CD4-positive, CD25-positive, alpha-beta regulatory T cell (primary cell): ENCODE results near the gene ALPG. TPM values are rescaled to one million over a fixed set of nuclear protein-coding genes. Genes with fewer than 3 reads are reported as not detected.
"Not testable (repeated sequence)": the region's sequence is repeated elsewhere in the genome, so short reads cannot be mapped to it uniquely, and the experiment has no call there.

Experiments
- ATAC-seq, 2 donors: fragments of 150-1000 bp; cut with Tn5 transposase; one replicate each; pipeline ENCODE4 v1.10.0; 2021; ENCODE audit warnings: low read depth in 2 of 2, moderate number of reproducible peaks in 2 of 2, moderate library complexity in 1 of 2
- DNase-seq, 3 donors: peaks; one replicate each; pipeline versions ENCODE4 v3.0.0 to v3.0.0-alpha.2; 2012 to 2022; ENCODE audit warnings: mixed read lengths in 1 of 3
- H3K27ac ChIP-seq: one replicate; pipeline ENCODE4 v1.7.0; 2013; ENCODE audit warnings: mild to moderate bottlenecking, low read length; ENCODE audit not compliant: insufficient read depth, poor library complexity, severe bottlenecking
- H3K27me3 ChIP-seq: one replicate; pipeline ENCODE4 v1.7.0; 2013; ENCODE audit warnings: low read length; ENCODE audit not compliant: control insufficient read depth, insufficient read depth
- H3K36me3 ChIP-seq: one replicate; pipeline ENCODE4 v1.7.0; 2013; ENCODE audit warnings: mild to moderate bottlenecking, low read length, moderate library complexity; ENCODE audit not compliant: control insufficient read depth, insufficient read depth
- H3K4me1 ChIP-seq: 2 replicates; pipeline ENCODE4 v1.7.0; 2013; ENCODE audit warnings: mild to moderate bottlenecking, low read length; ENCODE audit not compliant: insufficient read depth, control insufficient read depth, poor library complexity, severe bottlenecking
- H3K4me3 ChIP-seq: one replicate; pipeline ENCODE4 v1.7.0; 2013; ENCODE audit warnings: low read depth, mild to moderate bottlenecking, low read length, moderate library complexity
- H3K9me3 ChIP-seq, 2 experiments: 1 replicate in 1 of 2; 2 replicates in 1 of 2; pipeline ENCODE4 v1.7.0; 2013; ENCODE audit warnings: low read length in 2 of 2, mild to moderate bottlenecking in 1 of 2, moderate library complexity in 1 of 2; ENCODE audit not compliant: control insufficient read depth in 2 of 2
- H3K27ac Mint-ChIP-seq, 3 donors: one replicate each; pipeline ENCODE4 v1.8.0; 2020 to 2022; ENCODE audit warnings: mild to moderate bottlenecking in 3 of 3, mixed read lengths in 3 of 3, moderate library complexity in 2 of 3
- H3K27me3 Mint-ChIP-seq: one replicate; pipeline ENCODE4 v1.8.0; 2022; ENCODE audit warnings: mild to moderate bottlenecking, mixed read lengths
- H3K36me3 Mint-ChIP-seq: one replicate; pipeline ENCODE4 v1.8.0; 2020; ENCODE audit warnings: mixed read lengths
- H3K4me1 Mint-ChIP-seq, 4 donors: one replicate each; pipeline ENCODE4 v1.8.0; 2020 to 2022; ENCODE audit warnings: mixed read lengths in 4 of 4, mild to moderate bottlenecking in 1 of 4
- H3K4me3 Mint-ChIP-seq, 4 donors: one replicate each; pipeline ENCODE4 v1.8.0; 2020 to 2022; ENCODE audit warnings: mild to moderate bottlenecking in 4 of 4, mixed read lengths in 4 of 4, moderate library complexity in 3 of 4
- H3K9me3 Mint-ChIP-seq, 7 donors: one replicate each; pipeline ENCODE4 v1.8.0; 2020 to 2022; ENCODE audit warnings: mixed read lengths in 7 of 7, mild to moderate bottlenecking in 3 of 7, moderate library complexity in 2 of 7
- polyA plus RNA-seq, 4 donors: library from polyadenylated mRNA; unstranded; fragments of 300-500 nt; fragmentation: Illumina TruSeq; gene quantifications; one replicate each; pipeline ENCODE4 v1.2.3, GENCODE V29; 2021
- total RNA-seq: library from RNA; stranded (reverse); gene quantifications from one replicate; pipeline ENCODE4 v1.2.3, GENCODE V29; 2022

The ALPG gene
- total and polyA plus RNA-seq, 5 donors from 2014 or later: not detected

DNA sequence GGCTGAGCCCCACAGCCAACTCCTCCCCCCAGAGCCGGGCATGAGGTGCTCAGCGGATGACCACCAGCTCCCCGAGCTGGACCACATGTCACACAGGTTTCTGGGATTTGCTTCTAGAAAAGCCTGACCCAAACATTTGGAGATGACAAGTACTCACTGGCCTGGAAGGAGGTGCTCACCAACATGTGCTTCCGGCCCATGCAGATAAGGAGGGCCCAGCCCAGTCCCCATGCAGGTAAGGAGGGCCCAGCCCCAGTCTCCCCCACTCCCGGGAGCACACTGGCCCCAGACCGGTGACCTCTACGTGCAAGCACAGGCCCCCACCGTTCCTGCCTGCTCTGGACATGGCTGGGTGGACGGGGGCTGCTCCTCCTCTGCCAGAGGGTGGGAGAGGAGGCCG is 35.3 kb downstream of the ALPG start:
- not testable (repeated sequence) for H3K27ac Mint-ChIP-seq, H3K36me3 ChIP-seq, H3K27ac ChIP-seq, H3K9me3 ChIP-seq, H3K9me3 Mint-ChIP-seq, H3K36me3 Mint-ChIP-seq, H3K4me1 ChIP-seq, ATAC-seq, H3K4me3 ChIP-seq, DNase-seq, H3K27me3 ChIP-seq, H3K4me3 Mint-ChIP-seq, H3K27me3 Mint-ChIP-seq
- peaks cover 0 to 11% (median 0%) of the 10 kb centered on the region in 4 donors for H3K4me1 Mint-ChIP-seq

DNA sequence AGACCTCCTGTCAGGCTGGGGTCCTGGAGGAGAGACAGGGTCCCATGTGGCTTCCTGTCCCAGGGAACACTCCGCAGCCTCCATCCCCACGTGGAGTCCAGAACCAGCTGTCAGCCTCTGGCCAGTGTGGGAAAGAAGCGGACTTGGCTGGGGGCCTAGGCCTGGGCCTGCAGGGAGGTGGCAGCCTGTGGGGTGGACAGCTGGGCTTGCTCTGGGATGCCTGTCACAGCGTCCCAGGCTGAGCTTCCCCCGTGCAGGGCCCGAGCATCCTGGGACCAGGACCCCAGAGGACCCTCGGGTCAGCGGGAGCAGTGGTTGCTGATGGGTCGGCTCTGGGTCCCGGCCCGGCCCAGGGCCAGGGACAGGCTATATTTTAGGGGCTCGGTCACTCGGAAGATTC is 35.8 kb downstream of the ALPG start:
- peaks cover 0 to 11% (median 0%) of the 10 kb centered on the region in 4 donors for H3K4me1 Mint-ChIP-seq
- not testable (repeated sequence) for H3K27ac ChIP-seq

GRCh38 chr2:232443047-232443446 is 36.4 kb downstream of the ALPG start:
- not testable (repeated sequence) for H3K36me3 Mint-ChIP-seq, H3K4me3 Mint-ChIP-seq, H3K27me3 Mint-ChIP-seq, H3K36me3 ChIP-seq, H3K9me3 Mint-ChIP-seq, H3K4me1 ChIP-seq, H3K27me3 ChIP-seq, H3K27ac ChIP-seq, H3K27ac Mint-ChIP-seq, H3K4me3 ChIP-seq, ATAC-seq, H3K9me3 ChIP-seq, DNase-seq
- H3K4me1 Mint-ChIP-seq: peaks cover 0 to 11% (median 0%) of the 10 kb centered on the region in 4 donors

More for the DNA sequence above, 35.8 kb downstream of the ALPG start:
- H3K36me3 Mint-ChIP-seq, H3K27me3 ChIP-seq, H3K4me1 ChIP-seq, H3K9me3 Mint-ChIP-seq, H3K27me3 Mint-ChIP-seq, H3K27ac Mint-ChIP-seq, H3K36me3 ChIP-seq, H3K4me3 ChIP-seq, DNase-seq, ATAC-seq, H3K4me3 Mint-ChIP-seq, H3K9me3 ChIP-seq: not testable (repeated sequence)

DNA sequence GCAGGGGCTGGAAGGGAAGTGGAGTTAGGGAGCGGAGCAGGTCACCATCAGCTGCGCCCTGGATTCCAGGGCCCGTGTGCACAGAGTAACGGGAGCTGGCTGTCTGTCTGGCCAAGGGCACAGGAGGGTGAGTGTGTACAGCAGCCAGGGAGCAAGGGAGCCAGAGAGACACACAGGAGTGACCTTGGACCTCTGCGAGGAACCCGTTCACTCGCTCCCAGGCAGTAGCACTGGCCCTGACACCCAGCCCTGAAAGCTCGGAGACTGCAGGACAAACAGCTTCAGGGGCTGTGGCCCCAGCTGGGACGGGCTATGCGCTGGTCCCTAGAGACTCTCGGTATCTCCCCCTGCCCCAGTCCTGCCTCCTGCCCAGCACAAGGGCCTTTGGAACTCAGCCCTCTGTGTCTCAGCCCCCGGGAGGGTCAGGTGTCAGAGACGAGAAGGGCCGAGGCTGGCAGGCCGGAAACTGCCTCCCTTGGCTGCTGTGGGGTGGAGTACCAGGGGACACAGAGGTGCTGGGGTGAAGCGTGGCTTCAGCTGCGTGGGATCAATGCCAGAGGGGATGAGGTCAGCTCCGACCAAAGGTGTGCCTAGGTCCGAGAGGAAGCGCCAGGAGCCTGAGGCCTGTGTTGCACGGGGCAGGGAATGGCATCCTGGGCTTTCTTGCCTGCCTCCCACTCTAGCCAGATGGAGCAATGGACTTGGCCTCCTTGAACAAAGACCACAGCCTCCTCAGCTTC is 37.2 kb downstream of the ALPG start:
- not testable (repeated sequence) for H3K36me3 Mint-ChIP-seq, H3K4me1 ChIP-seq, H3K9me3 Mint-ChIP-seq, H3K27me3 Mint-ChIP-seq, H3K27me3 ChIP-seq, DNase-seq, H3K36me3 ChIP-seq, H3K9me3 ChIP-seq, H3K4me3 Mint-ChIP-seq, H3K4me3 ChIP-seq, H3K27ac Mint-ChIP-seq, H3K27ac ChIP-seq, ATAC-seq
- H3K4me1 Mint-ChIP-seq: peaks cover 0 to 11% (median 0%) of the 10 kb centered on the region in 4 donors

DNA sequence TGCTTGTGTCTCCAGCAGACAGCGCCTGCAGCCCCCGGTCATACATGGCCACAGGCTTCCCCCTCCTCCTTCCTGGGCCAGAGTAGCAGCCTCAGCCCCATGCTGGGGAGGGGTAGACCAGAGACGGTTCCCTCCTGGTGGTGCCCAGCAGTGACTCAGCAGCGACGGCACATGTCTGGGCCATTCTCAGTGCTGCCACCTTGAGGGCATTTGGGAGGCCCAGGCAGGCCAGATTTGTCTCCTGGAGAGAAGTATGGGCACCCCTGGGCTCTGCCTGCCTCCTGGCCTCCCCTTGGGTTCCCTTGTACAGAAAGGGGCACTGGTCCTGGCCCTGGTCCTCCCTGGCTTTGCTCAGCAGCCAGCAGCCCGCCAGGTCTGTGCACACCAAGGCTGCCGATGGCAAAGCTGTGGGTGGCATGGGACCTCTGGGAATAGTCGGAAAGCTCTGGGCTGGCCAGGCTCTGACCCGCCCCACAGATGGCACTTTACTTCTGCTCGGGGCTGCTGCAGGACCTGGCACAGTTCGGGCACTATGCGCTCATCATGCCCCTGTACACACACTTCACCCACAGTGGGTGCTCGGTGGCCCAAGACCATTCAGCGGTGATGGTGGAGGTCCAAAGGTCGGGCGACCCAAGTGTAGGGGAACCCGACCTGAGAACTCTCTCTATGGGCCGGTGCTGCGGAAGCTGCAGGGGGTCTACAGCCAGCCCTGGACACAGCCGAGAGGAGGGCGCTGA is 37.9 kb downstream of the ALPG start:
- H3K27ac ChIP-seq: no peak overlapping the region
- Mint-ChIP-seq H3K9me3 (peaks cover 0 to 1% (median 0%) of the 10 kb centered on the region in 7 donors), H3K27me3 (no peaks in the 10 kb centered on the region)

GRCh38 chr2:232445149-232445885 is 38.7 kb downstream of the ALPG start:
- not testable (repeated sequence) for DNase-seq, H3K27ac Mint-ChIP-seq

More for the DNA sequence above, 37.9 kb downstream of the ALPG start:
- no peak overlapping the region for H3K4me3 Mint-ChIP-seq
- Histone ChIP-seq H3K9me3 (no peaks in the 10 kb centered on the region), H3K36me3 (no peaks in the 10 kb centered on the region), H3K27me3 (no peaks in the 10 kb centered on the region), H3K4me3 (no peak overlapping the region), H3K4me1 (no peaks in the 10 kb centered on the region)
- H3K4me1 Mint-ChIP-seq: peaks cover 0 to 11% (median 0%) of the 10 kb centered on the region in 4 donors
- DNase-seq: peak; percentile 25 to 74 (median 38)
- no peaks in the 10 kb centered on the region for H3K36me3 Mint-ChIP-seq
- no peak overlapping the region for H3K27ac Mint-ChIP-seq
- peak; percentile 33 to 55 for ATAC-seq

DNA sequence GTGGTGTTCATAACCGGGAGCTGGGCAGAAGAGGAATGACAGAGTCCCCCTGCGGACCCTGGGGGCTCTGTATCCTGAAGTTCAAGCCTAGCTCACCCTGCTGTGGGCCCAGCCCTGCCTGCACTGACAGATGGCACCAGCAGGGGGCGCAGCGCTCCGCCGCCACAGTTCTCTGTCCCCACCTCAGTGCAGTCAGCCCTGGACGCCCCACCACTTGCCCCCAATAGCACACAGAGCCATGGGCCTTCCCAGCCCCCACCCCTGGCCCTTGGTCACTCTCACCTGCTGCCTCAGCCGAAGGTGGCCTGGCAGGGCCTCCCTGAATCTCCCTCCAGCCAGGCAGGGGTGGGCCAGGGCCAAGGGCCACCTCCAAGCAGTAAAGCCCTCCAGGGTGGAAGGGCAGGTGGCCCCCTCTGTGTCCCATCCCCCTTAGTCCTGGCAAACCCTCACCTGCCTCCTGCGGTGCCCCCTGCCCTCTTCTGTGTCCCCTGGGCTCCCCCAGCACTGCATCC is 39.7 kb downstream of the ALPG start:
- H3K27ac ChIP-seq, H3K27me3 ChIP-seq, H3K36me3 Mint-ChIP-seq, H3K4me3 Mint-ChIP-seq, H3K4me1 Mint-ChIP-seq, H3K27me3 Mint-ChIP-seq, H3K36me3 ChIP-seq, H3K4me1 ChIP-seq, H3K9me3 ChIP-seq, H3K9me3 Mint-ChIP-seq, H3K27ac Mint-ChIP-seq, H3K4me3 ChIP-seq, DNase-seq: not testable (repeated sequence)
- ATAC-seq: peak in 1 of 2 donors; percentile 41

More at GRCh38 chr2:232445149-232445885, 38.7 kb downstream of the ALPG start:
- H3K36me3 Mint-ChIP-seq, H3K27me3 Mint-ChIP-seq, H3K4me3 Mint-ChIP-seq, ATAC-seq, H3K4me1 ChIP-seq, H3K4me3 ChIP-seq, H3K4me1 Mint-ChIP-seq, H3K27ac ChIP-seq, H3K27me3 ChIP-seq, H3K9me3 ChIP-seq, H3K9me3 Mint-ChIP-seq, H3K36me3 ChIP-seq: not testable (repeated sequence)
